ENCODE data around the gene C19orf38. TPM values are rescaled to one million over a fixed set of nuclear protein-coding genes. Genes with fewer than 3 reads are reported as not detected.

C19orf38 gene
- total and polyA plus RNA-seq, 9 of the 15 experiments (the other 6 are each of a cell fraction or from before 2014, with no cell fraction given) = 0.14 to 0.18 TPM; not detected in 7

- TF ChIP-seq GMEB1 (CRISPR knock-in tag; IDR thresholded peaks at IDR 0.05) (no peak; the same call in 1 of the 2 replicates), GABPA (tag; conservative IDR thresholded peaks at IDR 0.05; ENCODE audit: low read depth) (peak; percentile 81), ESRRA (IDR thresholded peaks at IDR 0.05; ENCODE audit: borderline replicate concordance, low read depth) (0 out of 2 replicates have a peak, but pooled peaks have one; percentile 19), ZFPM2 (CRISPR knock-in tag; IDR thresholded peaks at IDR 0.05) (no peak), ZNF583 (CRISPR knock-in tag; IDR thresholded peaks at IDR 0.05) (peak; percentile 70; the same call in 1 of the 2 replicates), RAD21 (CRISPR knock-in tag; conservative IDR thresholded peaks at IDR 0.05 in 1 of 2, IDR thresholded peaks at IDR 0.05 in 1 of 2) (peak in 1 of 2 experiments; percentile 16; a peak in 1 of 4 replicates), BCOR (IDR thresholded peaks at IDR 0.05) (peak; percentile 53), PBX2 (CRISPR knock-in tag; IDR thresholded peaks at IDR 0.05; ENCODE audit: low read depth) (no peak), PBX2 (tag; conservative IDR thresholded peaks at IDR 0.05; ENCODE audit: low read depth) (peak; percentile 52), TSC22D4 (tag; IDR thresholded peaks at IDR 0.05) (no peak), POLR2A (conservative IDR thresholded peaks at IDR 0.05) (peak; percentile 57; the same call in 1 of the 2 replicates), EHMT2 (IDR thresholded peaks at IDR 0.05) (peak; percentile 35; the same call in 1 of the 2 replicates), CTCF (IDR thresholded peaks at IDR 0.05 in 2 of 3, conservative IDR thresholded peaks at IDR 0.05 in 1 of 3; ENCODE audit: insufficient read depth in 2 of 3, low read depth in 1 of 3, low read length in 3 of 3) (peak in 2 of 3 experiments; percentile 1 to 15; a peak in 1 of 6 replicates), MNT (conservative IDR thresholded peaks at IDR 0.05) (0 out of 4 replicates have a peak, but pooled peaks of 1 of the 2 experiments have one; percentile 33), THRA (IDR thresholded peaks at IDR 0.05) (no peak), SUPT5H (IDR thresholded peaks at IDR 0.05) (0 out of 2 replicates have a peak, but pooled peaks have one; percentile 30), KDM1A (IDR thresholded peaks at IDR 0.05) (0 out of 4 replicates have a peak, but pooled peaks of 1 of the 2 experiments have one; percentile 32), NFE2 (IDR thresholded peaks at IDR 0.05; ENCODE audit: low read depth) (peak; percentile 99)
Observed at GRCh38 chr19:10812902-10813404, 35.3 kb upstream of the C19orf38 start (continued).

Measured in K562 (cell line).